Measurements from ENCODE around the gene ACOXL.
A peak's percentile ranks its signal among the peaks of the same experiment; 100 is the strongest.

Gene ACOXL

DNA sequence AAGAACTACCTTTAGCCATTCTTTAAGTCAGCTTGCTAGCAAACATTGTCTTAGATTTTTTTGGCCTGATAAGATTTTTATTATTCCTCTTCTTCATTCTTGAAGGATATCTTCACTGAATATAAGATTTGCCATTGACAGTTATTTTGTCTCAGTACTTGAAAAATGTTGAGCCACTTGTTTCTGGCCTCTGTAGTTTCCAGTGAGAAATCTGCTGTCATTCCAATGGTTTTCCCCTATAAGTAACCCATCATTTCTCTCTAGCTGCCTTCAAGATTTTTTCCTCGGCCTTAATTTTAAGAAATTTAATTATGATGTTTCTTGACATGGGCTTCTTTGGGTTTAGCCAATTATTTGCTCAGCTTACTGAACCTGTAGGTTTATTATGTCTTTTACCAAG is 32.6 kb downstream of the ACOXL start:
- DNase-seq = no peak

DNA sequence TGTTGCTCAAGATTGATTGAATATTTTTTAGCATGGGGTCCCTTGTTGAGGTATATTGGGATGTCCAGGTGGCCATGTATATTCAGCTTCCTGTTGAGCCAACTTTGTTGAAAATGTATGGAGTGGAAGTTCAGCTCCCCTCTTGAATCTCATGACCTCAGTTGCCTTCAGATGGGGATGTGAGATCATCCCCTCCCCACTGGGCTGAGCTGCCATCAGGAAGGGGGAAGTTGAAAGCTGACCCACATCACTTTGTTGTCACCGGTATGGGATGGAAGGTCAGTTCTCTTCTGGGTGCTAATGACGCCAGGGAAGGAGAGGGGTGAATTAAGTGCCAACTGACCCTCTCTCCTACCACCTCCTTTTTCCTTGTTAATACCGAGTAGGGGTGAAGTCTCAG is 33.9 kb downstream of the ACOXL start:
- DNase-seq = no peak

DNA sequence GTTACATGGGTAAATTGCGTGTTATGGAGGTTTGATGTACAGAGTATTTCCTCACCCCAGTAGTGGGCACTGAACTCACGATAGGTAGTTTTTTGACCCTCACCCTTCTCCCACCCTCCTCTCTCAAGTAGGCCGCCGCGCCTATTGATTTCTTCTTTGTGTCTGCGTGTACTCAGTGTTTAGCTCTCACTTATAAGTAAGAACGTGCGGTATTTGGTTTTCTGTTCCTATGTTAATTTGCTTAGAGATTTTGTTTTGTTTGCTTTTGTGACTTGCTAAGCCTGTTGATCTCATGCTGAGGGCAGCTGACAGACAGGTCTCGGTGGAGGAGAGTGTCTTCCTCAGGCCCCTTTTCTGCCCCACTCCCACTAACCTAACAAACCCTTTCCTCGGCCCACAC is 36.2 kb downstream of the ACOXL start:
- no peak for DNase-seq

DNA sequence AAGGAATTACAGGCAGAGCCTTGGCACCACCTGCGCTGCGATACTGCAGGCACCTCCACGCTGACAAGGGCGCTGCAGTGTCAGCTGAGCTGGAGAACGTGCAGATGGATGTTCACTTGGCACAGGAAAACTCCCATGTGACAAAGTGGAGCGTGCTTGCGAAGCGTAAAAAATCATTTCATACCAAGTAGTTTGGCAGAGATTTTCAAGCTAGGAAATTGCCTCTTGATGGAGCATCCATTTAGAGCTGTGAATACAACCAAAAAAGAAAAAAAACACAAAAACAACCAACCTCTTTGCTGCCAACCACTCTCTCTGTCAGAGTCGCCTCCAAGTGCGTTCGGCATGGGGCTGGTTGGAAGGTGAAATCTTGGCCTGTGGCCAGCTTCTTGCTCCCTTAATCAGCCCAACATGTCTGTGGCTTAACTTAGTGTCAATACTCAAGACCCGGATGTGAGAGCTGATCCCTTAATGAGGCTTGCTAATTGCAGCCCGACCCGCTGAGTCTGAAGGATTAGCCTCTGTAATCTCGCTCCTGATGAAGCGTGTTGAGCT is 38.1 kb downstream of the ACOXL start:
- DNase-seq = no peak

DNA sequence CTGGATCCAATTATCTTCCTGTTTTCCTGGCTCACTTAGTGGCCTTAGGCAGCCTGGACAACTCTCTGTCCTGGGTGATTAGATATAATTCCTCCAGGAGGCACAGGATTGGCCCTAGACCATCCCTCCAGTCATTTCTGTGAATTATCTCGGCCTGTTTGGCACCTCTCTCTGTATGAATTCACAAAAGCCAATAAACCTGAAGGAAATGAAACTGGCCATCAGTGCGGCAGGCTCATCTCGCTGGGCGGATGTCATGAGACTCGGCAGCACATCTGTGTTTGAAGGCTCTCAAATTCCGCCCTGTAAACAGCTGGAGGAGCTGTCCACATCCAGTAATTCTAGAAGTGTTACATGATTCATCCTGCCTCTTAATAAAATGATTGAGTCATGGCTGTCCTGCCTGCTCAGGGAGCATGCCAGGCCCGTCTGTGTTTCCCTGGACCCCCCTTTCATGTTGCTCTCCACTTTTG is 38.6 kb downstream of the ACOXL start:
- peak in 1 of 2 experiments; percentile 4 for DNase-seq

DNA sequence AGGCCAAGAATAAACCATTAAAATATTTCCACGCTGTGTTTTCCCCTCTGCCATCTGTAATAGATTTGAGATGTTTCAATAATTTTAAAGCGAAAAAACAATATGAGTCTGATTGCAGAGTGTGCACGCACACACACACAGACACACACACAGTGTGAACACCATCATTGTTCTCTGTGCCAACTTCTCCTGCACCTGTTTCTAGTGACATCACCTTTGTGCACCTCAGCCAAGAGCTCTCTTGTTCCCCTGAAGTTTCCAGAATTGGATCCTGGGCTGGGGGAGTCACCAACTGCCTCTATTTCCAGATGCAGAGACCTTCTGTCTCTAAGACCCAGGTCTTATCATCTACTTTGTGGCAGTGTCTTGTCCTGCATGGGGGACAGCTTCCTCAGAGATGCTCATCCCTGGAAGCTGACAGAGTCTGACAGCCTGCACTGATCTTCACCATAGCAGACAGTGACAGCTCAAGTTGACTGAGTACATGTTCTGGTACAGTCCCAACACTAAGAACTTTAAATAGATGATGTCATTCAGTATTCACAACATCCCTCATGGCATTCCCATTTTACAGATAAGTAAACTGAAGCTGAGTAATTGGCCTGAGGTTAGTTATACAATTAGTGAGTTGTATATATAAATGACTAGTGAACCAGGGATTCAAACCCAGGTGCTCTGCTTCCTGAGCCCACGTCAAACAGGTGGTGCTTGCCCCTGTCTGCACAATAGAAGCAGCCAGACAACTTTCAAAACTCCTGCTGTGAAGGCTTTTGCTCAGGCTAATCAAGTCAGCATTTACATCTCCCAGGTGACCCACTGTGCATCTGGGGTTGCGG is 39.4 kb downstream of the ACOXL start:
- no peak for DNase-seq

DNA sequence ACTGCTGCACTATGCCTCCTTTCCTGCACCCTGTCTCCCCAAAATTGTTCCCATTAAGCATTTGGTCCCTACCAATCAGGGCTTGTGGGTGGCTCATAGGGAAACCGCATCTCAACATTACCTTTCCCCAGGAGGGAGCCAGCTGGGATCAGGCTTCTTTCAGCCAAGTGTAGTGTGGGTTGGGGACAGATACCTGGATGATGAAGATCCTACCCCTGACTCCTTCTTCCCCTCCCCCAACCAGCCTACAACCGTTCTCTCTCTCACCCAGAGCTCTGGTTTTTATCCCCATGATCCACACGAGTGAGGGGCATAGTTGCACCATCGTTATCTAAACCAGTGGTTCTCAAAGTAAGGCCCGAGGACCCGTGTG is 40.0 kb downstream of the ACOXL start:
- DNase-seq = no peak

DNA sequence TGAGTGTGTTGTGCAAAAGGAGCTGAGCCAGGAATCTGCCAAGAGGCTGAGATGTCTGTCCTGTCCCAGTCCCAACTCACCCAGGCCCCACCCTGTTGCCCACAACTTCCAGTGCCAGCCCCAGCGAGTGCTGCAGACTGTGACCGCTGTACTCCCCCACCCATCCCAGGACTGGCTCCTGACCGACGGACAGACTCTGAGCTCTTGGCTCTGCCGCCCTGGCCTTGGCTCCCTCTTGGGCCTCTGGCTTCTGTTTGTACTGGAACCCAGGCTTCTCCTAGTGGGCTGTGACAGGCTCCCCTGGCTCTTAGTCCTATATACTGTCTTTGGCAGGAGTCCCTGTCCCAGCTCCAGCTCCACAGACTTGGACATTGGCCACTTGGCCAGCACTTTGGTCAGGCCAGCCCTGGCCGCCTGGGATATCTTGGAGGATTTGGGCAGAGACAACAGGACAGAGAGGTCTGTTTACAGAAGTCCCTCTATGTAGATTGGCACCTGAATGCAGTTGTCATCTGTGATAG is 41.1 kb downstream of the ACOXL start:
- peak; percentile 13 to 85 for DNase-seq

DNA sequence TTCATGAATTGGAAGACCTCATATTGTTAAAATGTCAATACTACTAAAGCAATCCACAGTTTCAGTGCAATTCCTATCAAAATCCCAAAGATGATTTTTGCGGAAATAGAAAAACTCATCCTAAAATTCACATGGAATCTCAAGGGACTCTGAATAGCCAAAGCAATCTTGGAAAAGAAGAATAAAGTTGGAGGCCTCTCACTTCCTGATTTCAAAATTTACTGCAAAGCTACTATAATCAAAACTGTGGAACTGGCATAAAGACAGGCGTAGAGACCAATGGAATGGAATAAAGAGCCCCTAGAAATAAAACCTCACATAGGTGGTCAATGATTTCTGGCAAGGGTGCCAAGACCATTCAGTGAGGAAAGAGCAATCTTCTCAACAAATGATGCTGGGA is 42.3 kb downstream of the ACOXL start:
- no peak for DNase-seq

DNA sequence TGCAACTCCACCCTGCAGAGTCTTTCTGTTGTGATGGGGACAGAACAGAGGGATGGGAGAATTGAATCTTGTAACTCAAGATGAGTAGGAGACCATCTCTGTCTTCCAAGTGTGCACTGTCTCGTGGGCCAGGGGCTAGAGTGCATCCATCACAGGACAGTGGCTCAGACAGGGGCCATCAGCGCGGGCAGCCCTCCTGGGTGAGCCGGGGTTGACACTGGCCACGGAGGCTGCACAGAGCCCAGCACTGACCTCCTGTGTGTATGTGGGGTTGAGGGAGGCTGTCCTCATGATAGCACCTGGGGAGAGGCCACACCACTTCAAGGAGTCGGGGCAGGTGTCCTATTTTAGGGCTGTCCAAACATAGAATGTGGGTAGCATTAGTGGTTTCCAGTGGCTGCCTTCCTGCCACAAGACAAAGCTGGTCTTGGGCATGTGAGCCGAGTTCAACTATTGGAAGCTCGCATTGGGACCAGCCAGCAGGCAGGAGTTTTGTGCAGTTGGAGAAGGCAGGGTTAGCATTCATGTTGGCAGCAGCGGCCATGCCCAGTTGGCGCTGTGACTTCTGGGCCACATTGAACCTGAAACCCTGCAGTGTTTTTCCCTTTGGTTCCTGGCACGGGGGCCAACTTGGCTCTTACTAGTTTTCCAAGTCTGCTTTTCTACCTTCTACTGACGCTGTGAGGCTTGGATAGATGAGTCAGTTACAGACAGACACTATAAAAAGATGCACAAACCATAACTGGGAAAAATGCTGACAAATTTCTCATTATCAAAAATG is 45.3 kb downstream of the ACOXL start:
- DNase-seq = peak in 1 of 2 experiments; percentile 53

DNA sequence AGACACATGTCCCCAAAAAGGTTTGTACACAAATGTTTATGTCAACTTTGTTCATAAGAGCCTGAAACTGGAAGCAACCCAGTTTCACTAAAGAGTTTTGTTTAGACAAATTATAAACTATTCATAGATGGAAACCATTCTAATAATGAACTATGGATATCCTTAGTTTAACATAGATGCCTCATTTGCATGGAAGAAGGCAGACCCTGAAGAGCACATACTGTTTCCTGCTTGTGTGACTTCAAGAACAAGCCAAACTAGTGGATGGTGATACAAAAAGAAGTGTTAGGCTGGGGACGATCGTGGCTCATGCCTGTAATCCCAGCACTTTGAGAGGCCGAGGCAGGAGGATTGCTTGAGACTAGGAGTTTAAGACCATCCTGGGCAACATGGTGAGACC is 48.1 kb downstream of the ACOXL start:
- no peak for DNase-seq

DNA sequence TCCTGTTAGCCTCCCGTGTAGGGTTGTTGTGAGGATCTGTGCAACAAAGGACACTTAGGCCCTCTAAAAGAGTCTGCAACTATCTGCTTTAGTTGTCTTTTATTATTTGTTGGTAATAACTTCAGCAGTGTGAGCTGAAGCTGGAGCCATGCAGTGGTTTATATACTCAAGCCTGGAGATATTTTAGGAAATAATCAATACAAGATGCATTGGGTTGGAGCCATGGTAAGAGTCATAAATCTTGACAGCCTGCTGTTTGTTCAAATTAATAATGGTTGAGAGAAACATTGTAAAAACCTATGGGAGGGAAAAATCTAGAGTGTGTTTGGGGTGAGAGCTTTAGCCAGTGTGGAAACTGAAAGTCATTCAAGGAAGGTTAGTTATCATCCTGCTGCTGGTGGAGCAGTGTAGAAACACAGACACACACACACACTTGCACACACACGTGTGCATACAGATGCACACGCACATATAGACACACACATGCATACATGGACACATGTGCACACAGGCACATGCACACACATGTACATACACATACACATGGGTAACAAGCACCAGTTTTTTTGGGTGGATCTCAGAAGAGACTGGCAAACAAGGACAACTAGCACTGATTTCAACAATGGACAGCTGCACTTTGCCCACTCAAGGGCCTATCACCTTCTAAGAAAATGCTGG is 51.0 kb downstream of the ACOXL start:
- no peak for DNase-seq

DNA sequence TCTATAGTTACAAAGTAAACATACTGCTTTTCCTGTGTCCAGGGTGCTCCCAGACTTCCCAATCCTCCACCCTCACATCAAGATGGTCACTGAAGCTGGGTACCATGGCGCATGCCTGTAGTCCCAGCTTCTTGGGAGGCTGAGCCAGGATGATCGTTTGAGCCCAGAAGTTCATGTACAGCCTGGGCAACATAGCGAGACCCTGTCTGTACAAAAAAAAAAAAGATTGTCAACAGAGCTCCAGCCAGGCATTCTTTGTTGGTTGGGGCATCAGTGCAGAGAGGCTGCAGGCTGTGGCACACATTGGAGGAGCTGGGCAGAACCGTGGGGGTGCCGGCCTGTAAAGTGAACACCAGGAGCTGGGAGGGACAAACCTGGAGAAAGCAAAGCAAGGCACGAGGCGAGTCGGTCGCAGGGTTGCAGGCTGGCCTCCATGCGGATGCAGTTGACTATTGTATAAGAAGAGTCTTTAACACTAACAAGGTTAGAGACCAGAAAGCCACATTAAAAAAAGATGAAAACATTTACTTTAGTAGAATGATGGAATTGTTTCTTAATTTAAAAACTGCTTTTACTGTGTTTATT is 51.8 kb downstream of the ACOXL start:
- no peak for DNase-seq

DNA sequence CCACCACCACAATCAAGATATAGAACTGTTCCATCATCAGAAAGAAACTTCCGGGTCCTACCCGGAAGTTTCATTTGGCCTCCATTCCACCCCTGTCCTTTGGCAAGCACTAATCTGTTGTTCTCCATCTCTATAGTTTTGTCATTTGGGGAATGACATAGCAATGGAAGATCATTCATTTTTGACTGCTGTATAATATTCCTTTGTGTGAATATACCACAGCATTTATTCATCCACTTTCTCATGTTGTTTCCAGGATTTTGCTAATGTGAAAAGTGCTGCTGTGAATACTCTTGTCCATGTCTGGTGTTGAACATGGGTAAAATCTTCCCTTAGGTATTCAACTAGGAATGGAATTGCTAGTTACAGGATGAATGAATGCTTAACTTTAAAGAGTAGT is 53.1 kb downstream of the ACOXL start:
- DNase-seq = no peak

DNA sequence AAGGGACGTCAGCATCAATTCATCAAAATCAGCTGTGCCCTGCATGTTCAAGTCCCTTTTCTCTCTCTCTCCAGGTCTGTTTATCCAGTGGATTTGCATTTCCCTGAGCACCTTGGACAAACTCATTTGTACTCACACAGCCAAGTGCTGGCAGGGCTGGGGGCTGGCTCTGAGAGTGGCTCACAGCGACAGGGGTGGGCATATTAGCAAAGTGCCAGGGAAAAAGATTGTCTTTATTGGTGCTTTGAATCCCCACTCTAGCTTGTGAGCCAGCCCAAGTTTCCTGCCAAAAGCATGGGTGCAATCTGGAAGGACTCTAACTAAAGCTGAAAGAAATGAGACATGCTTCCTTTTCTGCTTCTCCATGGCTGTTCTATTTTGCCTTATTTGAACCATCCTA is 56.6 kb downstream of the ACOXL start:
- no peak for DNase-seq

DNA sequence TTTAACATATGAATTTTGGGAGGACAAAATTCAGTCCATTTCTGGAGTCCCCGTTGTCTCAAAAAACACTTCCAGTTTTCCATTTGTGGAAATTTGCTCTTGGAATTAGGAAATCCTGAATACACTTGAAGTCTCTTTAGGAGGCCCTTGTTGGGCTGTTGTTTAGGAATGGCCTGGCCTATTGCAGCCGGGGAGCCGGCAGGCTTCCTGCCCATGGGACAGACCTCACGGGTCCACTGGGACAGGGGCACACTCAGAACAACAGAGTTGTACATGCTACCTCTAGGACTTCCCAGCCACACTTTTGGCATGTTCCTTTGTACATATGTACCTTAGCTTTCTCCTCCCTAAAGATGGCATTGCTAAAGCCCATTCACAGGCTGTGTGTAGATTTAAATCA is 57.3 kb downstream of the ACOXL start:
- DNase-seq = no peak

DNA sequence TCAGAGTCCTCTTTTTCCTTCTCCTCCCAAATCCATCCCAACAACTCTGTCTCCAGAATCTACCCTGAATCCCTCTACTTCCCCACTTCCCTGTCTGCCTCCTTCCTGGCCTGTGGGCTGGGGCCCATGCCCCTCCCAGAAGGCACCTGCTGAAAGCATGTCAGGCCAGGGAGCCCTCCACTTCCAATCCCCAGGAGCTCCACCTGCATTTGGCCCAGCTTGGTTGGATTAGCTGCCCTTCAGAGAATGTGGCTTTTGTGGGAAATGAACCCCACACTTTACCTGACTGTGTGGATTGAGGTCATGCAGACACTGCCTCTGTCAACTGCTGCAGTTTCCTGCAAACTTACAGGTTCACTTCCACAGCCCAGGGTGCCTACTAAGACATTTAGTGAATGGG is 58.5 kb downstream of the ACOXL start:
- no peak for DNase-seq

DNA sequence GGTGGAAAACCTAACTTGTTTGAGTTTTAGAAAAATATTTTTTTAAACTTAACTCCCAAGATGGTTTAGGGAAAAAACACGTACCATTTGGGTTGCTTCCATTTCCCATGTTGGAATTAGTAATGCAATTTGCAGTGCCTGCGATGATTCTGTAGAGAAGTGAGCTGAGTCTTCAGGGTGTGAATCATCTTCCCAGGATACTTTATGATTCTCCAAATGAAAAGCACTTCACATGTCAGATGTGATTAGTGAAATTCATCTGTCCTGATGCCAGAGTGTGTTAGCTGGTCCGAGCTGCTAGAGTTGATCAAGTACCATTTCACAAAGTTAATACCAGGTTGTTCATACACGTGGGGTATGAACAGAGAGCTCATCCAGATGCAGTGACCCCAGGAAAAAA is 59.1 kb downstream of the ACOXL start:
- DNase-seq = no peak

DNA sequence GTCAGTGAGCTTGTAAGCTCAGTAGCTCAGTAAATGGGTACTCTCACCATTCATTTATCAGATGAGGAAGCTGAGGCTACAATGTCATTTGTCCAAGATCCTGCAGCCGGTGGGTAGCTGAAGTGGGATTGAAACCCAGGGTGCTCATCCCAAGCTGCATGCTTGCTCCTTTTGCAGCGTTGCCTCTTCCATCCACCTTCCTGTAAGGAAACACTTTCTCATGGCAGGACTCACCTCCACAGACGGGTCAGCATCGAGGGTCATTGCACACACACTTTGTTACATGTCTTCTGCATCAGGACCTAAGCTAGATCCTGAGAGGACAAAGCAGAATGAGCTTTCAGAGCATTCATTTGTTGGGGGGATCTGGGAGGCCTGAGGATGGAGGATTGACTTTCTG is 60.7 kb downstream of the ACOXL start:
- DNase-seq = no peak

DNA sequence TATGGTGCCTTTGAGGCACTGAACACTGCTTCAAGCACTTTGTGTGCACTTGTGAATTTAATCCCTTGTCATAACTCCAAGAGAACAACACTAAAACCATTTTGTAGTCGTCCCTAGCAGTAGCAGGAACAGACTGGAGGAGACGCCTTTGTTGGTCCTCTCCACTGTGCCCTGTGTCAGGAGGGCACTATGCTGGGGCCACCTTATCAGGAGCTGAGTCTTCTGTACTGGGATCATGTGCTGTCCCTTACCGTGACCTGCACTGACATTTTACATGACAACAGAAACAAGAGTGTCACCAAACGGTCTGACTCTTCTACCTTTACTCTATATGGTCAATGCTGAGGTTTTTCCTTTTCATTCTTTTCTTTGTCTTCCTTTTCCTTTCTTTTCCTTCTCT is 62.0 kb downstream of the ACOXL start:
- no peak for DNase-seq

DNA sequence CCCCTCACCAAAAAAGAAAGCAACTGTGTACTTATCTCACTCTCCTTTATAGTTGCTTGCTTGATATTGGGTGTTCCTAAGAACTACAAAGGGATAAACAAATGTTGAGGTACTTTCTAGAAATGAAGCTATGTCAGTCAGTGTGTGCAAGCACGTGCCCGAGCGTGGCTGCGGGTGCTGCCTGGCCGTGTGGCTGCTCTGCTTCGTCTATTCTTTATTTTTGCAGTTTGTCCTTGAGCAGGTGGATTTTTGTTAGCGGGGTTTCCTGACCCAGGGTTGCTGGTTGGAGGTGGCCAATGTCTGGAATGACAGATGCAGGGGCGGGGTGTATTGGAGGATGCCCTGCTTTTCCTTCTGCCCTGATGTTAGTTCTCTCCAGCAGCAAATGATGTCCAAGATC is 62.6 kb downstream of the ACOXL start:
- no peak for DNase-seq

DNA sequence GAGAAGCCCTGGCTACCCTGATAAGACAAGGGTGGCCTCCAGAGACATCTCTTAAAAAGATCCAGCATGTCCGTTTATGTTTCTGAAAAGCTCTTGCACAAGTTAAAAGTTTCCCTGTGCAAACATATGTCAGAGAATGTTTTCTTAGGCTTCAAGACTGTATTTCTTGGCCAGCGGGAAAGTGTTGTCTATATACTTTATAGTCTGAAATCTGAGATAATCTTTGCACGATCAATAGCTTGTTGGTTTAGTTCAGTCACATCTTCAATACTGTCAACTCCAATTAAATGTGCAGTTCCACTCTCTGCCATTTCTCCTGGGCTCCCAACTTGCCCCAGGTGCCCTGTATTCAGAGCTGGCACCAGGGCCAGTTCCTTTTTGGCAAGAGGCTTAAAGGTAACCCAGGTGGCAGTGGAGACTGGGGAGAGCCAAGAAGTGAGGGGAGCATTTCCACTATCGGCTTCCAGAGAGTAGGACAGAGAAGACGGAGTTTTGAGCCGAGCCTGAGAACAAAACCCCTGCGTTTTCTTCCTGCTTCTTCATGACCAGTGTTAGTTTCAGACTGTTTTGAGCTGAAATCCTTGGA is 64.4 kb downstream of the ACOXL start:
- DNase-seq = no peak
